HEK293T (cell line): ENCODE results near the gene TRIM71.

Source experiments
- BHLHE40 ChIP-seq: fragments of 450-650 bp; IDR thresholded peaks from 2 replicates; pipeline ENCODE4 v1.6.1; 2016; ENCODE audit warnings: mild to moderate bottlenecking, moderate library complexity, borderline replicate concordance
- CTBP1 ChIP-seq: fragments of 450-650 bp; IDR thresholded peaks from 2 replicates; pipeline ENCODE4 v1.6.1; 2016; ENCODE audit warnings: borderline replicate concordance
- FOXK2 ChIP-seq: fragments of 450-650 bp; IDR thresholded peaks from 2 replicates; pipeline ENCODE4 v1.6.1; 2016; ENCODE audit warnings: mild to moderate bottlenecking
- FOXM1 ChIP-seq: fragments of 450-650 bp; IDR thresholded peaks from 2 replicates; pipeline ENCODE4 v1.6.1; 2017; ENCODE audit warnings: mild to moderate bottlenecking, borderline replicate concordance
- HDGF ChIP-seq: fragments of 450-650 bp; IDR thresholded peaks from 2 replicates; pipeline ENCODE4 v1.6.1; 2017; ENCODE audit warnings: antibody characterized with exemption, borderline replicate concordance
- LEF1 ChIP-seq: fragments of 450-650 bp; IDR thresholded peaks from 2 replicates; pipeline ENCODE4 v1.6.1; 2017; ENCODE audit warnings: mild to moderate bottlenecking, borderline replicate concordance
- NFRKB ChIP-seq: fragments of 450-650 bp; IDR thresholded peaks from 2 replicates; pipeline ENCODE4 v1.6.1; 2016; ENCODE audit warnings: mild to moderate bottlenecking, moderate library complexity
- SP1 ChIP-seq: fragments of 450-650 bp; IDR thresholded peaks from 2 replicates; pipeline ENCODE4 v1.6.1; 2017
- SUZ12 ChIP-seq: fragments of 450-650 bp; IDR thresholded peaks from 2 replicates; pipeline ENCODE4 v1.6.1; 2016; ENCODE audit warnings: mild to moderate bottlenecking
- TARDBP ChIP-seq: fragments of 450-650 bp; IDR thresholded peaks from 2 replicates; pipeline ENCODE4 v1.6.1; 2016

DNA sequence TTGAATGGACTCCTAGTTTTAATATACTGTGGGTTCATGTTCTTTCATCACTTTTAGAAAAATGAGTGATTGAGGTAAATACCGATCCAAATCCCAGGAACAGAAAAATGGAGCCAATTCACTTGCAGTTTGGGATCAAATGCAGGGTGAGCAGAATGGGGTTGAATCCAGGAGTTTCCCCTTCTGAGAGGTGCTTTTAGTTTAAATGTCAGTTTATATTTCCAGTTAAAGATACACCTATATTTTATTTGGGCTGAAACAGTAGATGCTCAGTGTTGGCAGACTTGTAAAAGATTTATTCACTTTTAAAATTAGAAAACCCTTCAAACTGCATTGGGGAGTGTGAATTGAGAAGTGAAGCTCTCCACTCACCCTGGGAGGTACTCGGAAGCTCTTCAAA is 2.6 kb downstream of the TRIM71 start:
- no peak for TF ChIP-seq CTBP1
- no peak for TF ChIP-seq SP1
- TF ChIP-seq BHLHE40, result no peak
- TF ChIP-seq TARDBP, result no peak
- TF ChIP-seq LEF1, result no peak
- no peak for TF ChIP-seq HDGF
- TF ChIP-seq SUZ12, result no peak
- TF ChIP-seq FOXM1, result no peak
- no peak for TF ChIP-seq FOXK2
- TF ChIP-seq NFRKB, result no peak
